ENCODE results near the gene UGT1A1.

DNA sequence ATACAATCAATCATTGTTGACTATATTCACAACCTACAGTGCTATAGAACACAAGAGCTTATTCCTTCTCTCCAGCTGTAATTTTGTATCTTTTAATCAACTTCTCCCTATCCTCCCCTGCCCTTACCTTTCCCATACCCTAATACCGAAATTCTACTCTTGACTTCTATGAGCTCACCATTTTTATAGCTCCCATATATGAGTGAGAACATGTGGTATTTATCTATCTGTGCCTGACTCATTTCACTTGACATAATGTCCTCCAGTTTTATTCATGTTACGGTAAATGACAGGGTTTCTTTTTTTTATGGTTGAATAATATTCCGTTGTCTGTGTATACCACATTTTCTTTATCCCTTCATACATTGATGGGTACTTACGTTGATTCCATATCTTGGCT lies 20.7 kb downstream of the UGT1A1 start:
- TF ChIP-seq, protein P1, sequence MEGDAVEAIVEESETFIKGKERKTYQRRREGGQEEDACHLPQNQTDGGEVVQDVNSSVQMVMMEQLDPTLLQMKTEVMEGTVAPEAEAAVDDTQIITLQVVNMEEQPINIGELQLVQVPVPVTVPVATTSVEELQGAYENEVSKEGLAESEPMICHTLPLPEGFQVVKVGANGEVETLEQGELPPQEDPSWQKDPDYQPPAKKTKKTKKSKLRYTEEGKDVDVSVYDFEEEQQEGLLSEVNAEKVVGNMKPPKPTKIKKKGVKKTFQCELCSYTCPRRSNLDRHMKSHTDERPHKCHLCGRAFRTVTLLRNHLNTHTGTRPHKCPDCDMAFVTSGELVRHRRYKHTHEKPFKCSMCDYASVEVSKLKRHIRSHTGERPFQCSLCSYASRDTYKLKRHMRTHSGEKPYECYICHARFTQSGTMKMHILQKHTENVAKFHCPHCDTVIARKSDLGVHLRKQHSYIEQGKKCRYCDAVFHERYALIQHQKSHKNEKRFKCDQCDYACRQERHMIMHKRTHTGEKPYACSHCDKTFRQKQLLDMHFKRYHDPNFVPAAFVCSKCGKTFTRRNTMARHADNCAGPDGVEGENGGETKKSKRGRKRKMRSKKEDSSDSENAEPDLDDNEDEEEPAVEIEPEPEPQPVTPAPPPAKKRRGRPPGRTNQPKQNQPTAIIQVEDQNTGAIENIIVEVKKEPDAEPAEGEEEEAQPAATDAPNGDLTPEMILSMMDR (IDR thresholded peaks at IDR 0.05 in 8 of 11, conservative IDR thresholded peaks at IDR 0.05 in 3 of 11) = no peak
- TF ChIP-seq POLR2AphosphoS5 (IDR thresholded peaks at IDR 0.05) (no peak), POLR2A (IDR thresholded peaks at IDR 0.05) (no peak)

Data from spleen (tissue), 7 donors.